22Rv1 (cell line): ENCODE results near the gene VSTM2B.

Source experiments
- H3K27ac ChIP-seq: fragments of 450-650 bp; 2 replicates; pipeline ENCODE4 v1.5.1; 2017
- CTCF ChIP-seq: fragments of 450-650 bp; IDR thresholded peaks from 2 replicates; pipeline ENCODE4 v1.5.1; 2017; ENCODE audit warnings: mild to moderate bottlenecking
- ZFX ChIP-seq: fragments of 450-650 bp; IDR thresholded peaks from 2 replicates; pipeline ENCODE4 v1.6.1; 2017; ENCODE audit warnings: antibody characterized with exemption, borderline replicate concordance

The VSTM2B gene

GRCh38 chr19:29523568-29523967 lies 2.2 kb upstream of the VSTM2B start:
- no peak overlapping the region for H3K27ac ChIP-seq
- TF ChIP-seq CTCF (no peak), ZFX (no peak)

- TF ChIP-seq CTCF (no peak), ZFX (no peak)
- no peak overlapping the region for H3K27ac ChIP-seq
Observed at GRCh38 chr19:29524201-29524911, 1.4 kb upstream of the VSTM2B start.

- no peak for TF ChIP-seq CTCF
- TF ChIP-seq ZFX = no peak
- no peak overlapping the region for H3K27ac ChIP-seq
Observed at GRCh38 chr19:29524912-29525831, 622 bp upstream of the VSTM2B start.

GRCh38 chr19:29526730-29527499 lies 1.1 kb downstream of the VSTM2B start:
- TF ChIP-seq CTCF (peak; percentile 37), ZFX (no peak)

GRCh38 chr19:29527500-29528328 lies 1.9 kb downstream of the VSTM2B start:
- TF ChIP-seq ZFX (no peak), CTCF (no peak)
- no peak overlapping the region for H3K27ac ChIP-seq

More at GRCh38 chr19:29526730-29527499, 1.1 kb downstream of the VSTM2B start:
- no peak overlapping the region for H3K27ac ChIP-seq

- no peak overlapping the region for H3K27ac ChIP-seq
- TF ChIP-seq CTCF = peak; percentile 94
- TF ChIP-seq ZFX = no peak
Observed at GRCh38 chr19:29528350-29528945, 2.7 kb downstream of the VSTM2B start.
